NCI-H187 (cell line): Measurements from ENCODE around the gene MLST8.

Source experiments
- DNase-seq, 2 experiments: peaks; one replicate each; lab custom pipeline; 2025; lab: John Stamatoyannopoulos, UW

MLST8 gene

GRCh38 chr16:2205104-2205966, at the start of gene MLST8:
Gene MLST8, plus strand, starts transcription at chr16:2205454. Its CDS starts 632 bp downstream, at chr16:2206086.
- peak; percentile 87 to 98 for DNase-seq

- DNase-seq: no peak
Measured at GRCh38 chr16:2155977-2156848, 49.0 kb upstream of the MLST8 start.

DNA sequence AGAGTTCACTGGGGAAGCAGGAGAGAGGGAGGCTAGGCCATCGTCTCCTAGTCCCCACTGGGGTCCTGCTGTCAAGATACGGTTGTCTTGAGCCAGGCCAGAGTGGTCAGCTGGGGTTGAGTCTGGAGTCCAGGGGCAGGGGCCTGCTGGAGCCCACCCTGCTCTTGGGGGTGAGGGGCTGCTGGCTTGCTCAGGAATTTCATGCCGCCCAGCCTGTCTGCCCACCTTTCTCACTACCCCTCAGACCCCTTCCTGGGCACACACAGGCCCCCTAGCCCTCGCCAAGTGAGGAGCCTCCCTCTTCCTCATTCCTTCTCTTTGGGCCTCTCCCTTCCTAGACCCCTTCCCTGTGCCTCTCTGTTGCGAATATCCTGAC, 48.4 kb upstream of the MLST8 start:
- no peak for DNase-seq

DNA sequence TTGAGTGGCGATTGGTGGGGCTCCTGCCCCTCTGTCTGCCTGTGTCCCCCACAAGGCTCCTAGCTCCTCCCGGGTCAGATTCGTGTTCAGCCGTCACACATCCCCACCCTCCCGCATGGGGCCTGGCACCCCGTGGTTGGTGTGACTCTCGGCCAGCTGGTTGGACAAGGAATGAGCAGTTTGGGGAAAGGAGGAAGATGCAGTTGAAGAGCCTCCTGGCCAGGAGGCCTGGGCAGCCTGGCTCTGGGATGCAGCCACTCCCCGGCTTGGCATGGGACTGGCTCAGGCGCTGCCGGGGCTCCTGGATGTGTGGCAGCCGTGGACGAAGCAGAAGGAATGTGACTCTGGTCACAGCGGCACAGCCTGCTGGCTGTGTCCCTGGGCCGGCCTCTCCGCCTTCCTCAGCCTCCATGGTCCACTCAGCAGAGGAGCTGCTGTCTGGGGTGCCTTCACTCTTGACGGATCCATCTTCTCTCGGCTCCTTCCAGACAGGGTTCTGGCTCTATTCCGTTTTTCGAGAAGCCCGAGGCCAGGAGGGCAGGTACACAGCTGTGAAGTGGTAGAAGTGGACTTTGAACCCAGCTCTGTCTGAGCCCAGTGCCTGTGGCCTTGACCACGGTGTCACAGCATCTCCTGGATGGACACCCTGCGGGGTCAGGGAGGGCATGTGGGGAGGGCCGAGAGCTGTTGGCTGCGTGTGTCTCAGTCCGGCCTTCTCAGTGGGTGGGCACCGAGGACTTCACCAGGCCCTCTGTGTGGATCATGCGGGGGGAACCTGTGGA, 47.6 kb upstream of the MLST8 start:
- DNase-seq: no peak

DNA sequence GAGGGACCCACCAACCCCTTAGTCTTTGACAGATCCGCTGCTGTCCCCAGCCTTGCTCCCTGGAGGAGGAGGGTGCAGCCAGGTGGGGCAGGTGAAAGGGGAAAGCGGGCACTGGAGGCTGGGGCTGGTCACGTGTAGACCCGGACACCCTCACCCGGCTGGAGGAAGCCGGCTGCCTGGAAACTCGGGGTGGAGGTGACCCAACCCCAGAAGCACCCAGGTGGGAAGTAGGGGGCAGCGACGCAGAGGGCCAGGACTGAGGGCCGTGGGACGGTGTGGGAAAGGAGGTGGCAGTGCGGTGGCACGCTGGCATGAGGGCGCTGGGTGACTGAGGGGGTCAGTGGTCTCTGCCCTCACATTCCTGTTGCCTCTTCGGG, 47.0 kb upstream of the MLST8 start:
- no peak for DNase-seq

DNA sequence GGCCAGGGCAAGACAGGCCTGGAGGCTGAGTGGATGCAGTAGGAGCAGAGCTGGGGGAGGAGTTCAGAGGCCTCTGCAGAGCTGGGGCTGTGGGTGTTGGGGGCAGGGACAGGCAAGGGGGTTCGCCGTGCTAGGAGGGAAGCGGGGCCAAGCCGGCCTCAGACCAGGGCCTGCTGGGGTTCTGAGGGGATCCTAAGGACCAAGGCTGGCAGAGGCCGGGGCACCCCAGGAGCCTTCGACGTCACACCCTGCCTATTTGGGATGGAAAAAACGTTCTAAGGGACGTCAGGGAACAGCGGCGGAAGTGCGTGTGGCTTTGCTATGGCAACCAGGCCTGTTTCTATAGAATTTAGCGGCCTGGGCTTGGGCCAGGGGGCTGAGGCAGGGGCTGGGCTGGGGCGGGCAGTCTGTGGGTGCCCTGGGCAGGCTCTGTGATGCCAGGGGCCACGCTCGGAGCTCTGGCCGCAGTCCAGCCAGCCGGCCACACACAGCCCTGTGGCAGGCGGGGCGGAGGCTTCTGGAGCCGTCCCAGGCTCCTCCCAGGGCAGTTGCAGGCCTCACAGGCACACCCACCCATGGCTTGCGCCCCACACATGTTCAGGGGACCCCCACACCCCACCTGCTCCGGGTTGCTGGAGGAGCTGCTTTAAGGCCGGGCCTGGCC, 45.9 kb upstream of the MLST8 start:
- DNase-seq: no peak

- DNase-seq: no peak
Measured at GRCh38 chr16:2160915-2161551, 44.2 kb upstream of the MLST8 start.

DNA sequence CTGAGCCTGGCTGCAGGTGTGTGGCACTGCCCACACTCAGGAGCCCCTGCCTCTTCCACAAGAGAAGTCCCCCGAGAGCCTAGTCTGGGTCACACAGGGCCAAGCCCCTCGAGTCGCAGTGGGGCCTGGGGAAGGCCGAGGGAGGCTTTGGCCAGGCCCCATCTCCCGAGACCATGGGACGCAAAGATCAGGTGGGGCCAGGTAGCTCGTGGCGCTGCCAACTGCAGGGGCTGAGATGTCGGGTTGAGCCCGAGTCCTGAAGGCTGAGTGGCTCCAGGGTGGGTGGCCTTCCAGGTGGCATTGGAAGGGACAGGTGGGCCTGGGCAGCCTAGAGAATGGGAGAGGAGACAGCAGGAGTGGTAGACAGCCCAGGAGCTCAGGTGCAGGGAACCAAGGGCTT, 43.3 kb upstream of the MLST8 start:
- no peak for DNase-seq

DNA sequence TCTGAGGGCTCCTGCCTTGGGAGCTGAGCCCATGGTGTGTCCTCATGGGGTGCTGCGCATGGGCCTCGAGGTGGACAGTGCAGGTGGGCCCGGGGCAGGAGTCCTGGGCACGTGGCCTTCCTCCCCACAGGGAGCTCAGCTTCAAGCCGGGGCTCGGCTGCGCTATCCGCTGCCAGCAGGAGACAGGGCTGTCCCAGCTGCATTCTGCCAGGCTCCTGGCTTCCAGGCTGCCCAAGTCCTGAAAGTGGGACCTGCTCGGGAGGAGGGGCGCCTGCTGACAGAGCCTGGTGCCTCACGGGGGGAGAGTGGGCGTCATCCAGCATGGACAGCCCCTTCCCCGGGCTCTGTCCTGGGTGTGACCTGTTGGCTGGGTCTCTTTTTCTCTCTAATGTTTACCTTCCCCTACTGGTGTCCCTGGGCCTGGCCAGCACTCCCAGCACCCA, 42.6 kb upstream of the MLST8 start:
- DNase-seq: no peak

DNA sequence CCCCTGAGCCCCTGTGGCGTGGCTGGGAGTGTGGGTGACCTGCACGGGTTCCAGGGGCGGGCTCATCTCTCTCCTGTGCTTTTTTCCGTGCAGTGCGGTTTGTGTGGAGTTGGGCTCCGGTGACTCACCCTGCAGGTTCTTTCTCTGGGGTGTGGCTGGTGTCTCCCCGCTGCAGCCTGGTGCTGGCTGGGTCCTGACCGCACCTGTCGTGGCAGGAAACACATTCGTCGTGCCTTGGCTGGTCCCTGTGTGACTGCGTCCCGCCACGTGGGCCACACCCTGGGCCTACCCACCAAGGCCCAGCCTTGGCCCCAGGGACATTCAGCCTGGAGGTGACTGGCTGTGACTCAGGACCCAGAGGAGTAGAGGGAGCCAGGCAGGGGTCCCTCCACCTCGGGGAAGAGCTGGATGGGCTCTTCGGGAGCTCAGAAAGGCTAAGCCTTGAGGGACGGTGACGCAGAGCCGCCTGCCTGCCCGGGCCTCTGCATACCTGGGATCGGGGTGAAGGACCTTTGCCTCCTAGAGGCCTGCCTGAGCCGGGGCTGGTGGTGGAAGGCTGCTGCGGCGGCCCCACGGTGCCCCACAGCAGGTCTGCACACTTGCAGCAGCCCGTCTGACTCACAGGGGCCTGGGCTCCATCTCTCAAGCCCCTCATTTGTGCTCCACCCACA, 41.9 kb upstream of the MLST8 start:
- DNase-seq: no peak

GRCh38 chr16:2165861-2166260, 39.4 kb upstream of the MLST8 start:
- DNase-seq: no peak

DNA sequence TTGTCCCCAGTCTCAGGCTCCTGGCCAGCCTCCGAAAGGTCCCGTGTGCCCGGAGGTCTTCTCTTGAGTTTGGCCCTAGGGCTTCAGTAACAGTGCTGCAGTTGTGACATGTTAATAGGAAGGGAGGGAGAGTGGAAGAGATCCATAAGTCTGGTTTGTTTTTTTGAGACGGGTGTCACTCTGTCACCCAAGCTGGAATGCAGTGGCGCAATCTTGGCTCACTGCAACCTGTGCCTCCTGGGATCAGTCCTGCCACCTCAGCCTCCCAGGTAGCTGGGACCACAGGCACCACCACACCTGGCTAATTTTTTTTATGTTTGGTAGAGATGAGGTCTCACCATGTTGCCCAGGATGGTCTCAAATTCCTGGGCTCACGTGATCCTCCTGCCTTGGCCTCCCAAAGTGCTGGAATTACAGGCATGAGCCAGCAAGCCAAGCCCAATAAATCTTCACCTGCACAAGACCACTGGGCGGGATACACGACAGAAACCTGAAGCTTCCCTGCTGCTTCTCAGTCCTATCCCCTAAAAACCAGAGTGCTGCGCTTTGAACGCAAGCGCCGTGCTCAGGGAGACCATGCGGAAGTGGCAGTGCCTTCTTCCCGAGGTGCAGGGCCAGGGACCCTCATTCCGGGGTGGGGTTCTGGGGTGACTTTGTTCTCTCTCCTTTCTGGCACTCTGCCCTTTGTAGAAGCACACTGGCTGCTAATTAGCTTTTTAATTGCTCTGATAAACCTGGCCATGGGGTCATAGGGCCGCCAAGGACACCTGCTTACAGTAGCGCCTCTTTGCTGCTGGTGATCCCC, 38.8 kb upstream of the MLST8 start:
- DNase-seq: no peak

DNA sequence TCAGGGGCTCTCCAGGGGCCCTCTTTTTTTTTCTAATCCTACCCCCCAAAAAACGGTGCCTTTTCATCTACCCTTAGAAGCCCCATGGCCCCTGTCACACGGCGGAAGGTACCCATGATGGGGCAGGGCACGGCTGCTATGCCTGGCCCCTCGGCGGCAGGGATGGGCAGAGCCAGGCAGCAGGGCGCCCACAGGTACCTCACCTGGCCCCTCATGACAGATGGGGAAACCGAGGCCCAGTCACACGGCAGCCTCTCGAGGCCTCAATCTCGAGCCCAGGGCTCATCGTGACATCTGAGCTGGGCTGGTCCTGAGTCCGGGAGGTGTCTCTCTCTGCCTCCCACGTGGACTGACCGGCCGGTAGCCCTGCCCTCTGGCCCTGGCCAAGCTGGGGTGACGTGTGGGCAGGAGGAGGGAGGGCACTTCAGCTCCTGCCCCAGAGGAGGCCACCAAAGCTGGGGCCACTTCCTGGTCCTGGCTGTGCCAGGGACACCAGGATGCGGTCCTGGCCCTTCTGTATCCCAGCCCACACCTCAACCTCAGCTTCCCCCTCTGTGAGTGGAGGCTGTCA, 38.1 kb upstream of the MLST8 start:
- no peak for DNase-seq

DNA sequence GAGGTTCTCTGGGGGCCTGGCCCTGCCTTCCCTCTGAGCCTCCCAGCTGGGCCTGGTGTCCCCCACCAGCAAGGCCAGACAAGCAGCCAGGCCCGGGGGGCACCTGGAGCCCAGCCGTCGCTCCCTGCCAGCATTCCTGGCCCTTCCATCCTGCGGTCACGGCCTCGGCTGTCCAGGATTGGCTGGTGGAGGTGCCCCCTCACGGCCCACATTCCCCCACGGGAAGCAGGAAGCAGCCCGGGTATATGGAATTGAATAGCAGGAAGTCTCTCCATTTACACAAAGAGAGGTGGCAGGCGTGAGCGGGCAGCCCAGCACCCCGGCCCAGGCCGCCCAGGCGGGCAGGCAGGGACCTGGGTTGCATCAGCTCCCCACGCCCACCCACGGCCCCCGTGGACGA, 35.2 kb upstream of the MLST8 start:
- DNase-seq: no peak

- DNase-seq: no peak
Measured at GRCh38 chr16:2170587-2171435, 34.4 kb upstream of the MLST8 start.

GRCh38 chr16:2171601-2172178, 33.6 kb upstream of the MLST8 start:
- DNase-seq: no peak

- DNase-seq: no peak
Measured at GRCh38 chr16:2172688-2173335, 32.4 kb upstream of the MLST8 start.

DNA sequence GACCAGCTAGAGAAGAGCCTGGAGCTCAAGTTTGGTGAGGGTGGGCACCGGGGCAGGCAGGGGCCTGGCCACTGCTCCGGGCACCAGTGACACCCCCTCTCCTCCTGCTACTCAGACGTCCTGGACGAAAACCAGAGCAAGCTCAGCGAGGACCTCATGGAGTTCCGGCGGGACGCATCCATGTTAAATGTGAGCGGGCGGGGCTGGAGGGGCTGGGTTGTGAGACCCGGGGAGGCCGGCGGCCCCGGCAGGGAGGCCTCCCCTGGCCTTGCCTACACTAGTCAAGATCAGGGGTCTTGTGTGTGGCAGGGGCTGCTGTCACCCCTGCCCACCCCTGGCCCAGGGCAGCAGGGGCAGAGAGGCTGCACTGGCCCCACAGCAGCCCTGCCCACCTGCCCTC, 31.9 kb upstream of the MLST8 start:
- DNase-seq: no peak
